ENCODE results near the gene B3GNT8. TPM values are rescaled to one million over a fixed set of nuclear protein-coding genes. Genes with fewer than 3 reads are reported as not detected.

Gene B3GNT8
- total RNA-seq, 1 donor from 2014 or later: 4.6 TPM

DNA sequence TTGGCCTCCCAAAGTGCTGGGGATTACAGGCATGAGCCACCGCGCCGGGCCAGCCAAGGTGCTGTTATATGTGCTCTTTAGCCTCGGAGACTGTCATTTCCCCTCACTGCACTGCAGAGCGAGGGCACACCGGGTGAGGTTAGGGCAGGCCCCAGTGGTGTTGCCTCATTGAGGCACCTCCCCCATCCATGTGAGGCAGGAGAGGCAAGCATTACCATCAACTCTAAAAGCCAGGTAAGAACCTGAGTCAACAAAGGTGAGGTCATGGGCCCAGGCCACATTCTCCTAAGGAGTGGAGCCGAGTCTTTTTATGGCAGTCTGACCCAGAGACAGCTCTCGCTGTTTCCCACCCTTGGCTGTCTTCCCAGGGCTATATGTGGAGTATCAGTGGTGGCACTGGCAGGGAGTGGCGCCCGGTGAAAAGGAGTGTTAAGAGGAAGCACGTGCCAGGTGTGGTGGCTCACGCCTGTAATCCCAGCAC, 10.9 kb downstream of the B3GNT8 start:
- H3K36me3 Mint-ChIP-seq (ENCODE audit: insufficient read depth): peaks cover 11% of the 10 kb centered on the region
- H3K4me1 Mint-ChIP-seq (ENCODE audit: low read depth): peaks cover 1% of the 10 kb centered on the region
- peak overlapping the region; percentile 80 for H3K27ac Mint-ChIP-seq
- H3K9me3 Mint-ChIP-seq (ENCODE audit: low read depth): no peaks in the 10 kb centered on the region
- H3K27me3 Mint-ChIP-seq: no peaks in the 10 kb centered on the region
- no peak for DNase-seq (ENCODE audit: low spot score, unreplicated experiment)
- no peak overlapping the region for H3K4me3 Mint-ChIP-seq (ENCODE audit: low read depth)
- TF ChIP-seq, protein P1, sequence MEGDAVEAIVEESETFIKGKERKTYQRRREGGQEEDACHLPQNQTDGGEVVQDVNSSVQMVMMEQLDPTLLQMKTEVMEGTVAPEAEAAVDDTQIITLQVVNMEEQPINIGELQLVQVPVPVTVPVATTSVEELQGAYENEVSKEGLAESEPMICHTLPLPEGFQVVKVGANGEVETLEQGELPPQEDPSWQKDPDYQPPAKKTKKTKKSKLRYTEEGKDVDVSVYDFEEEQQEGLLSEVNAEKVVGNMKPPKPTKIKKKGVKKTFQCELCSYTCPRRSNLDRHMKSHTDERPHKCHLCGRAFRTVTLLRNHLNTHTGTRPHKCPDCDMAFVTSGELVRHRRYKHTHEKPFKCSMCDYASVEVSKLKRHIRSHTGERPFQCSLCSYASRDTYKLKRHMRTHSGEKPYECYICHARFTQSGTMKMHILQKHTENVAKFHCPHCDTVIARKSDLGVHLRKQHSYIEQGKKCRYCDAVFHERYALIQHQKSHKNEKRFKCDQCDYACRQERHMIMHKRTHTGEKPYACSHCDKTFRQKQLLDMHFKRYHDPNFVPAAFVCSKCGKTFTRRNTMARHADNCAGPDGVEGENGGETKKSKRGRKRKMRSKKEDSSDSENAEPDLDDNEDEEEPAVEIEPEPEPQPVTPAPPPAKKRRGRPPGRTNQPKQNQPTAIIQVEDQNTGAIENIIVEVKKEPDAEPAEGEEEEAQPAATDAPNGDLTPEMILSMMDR (IDR thresholded peaks at IDR 0.05; ENCODE audit: unreplicated experiment): no peak

DNA sequence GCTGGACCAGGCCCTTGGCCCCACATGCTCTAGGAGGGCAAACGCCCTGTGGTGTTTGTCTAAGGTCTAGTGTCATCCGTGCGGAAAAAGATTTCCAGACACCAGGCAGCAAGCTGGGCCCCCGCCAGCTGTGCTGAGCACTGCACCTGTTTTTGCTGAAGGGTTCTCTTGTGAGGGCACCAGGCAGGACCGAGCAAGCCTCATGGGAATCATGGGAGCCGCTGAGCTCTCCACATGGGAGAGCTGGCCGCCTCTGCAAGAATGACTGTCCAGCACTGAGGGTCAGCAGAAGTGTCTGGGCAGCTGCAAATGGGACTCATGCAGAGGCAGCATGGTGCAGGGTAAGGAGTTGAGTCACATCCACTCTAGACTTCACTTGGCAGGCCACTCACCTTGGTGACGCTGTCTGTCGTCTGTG, 12.0 kb downstream of the B3GNT8 start:
- Mint-ChIP-seq H3K27ac (no peak overlapping the region), H3K4me3 (ENCODE audit: low read depth) (no peak overlapping the region), H3K9me3 (ENCODE audit: low read depth) (no peaks in the 10 kb centered on the region), H3K27me3 (no peaks in the 10 kb centered on the region), H3K4me1 (ENCODE audit: low read depth) (peaks cover 1% of the 10 kb centered on the region), H3K36me3 (ENCODE audit: insufficient read depth) (peaks cover 11% of the 10 kb centered on the region)
- DNase-seq (ENCODE audit: low spot score, unreplicated experiment): no peak
- TF ChIP-seq, protein P1 (IDR thresholded peaks at IDR 0.05; ENCODE audit: unreplicated experiment): no peak

DNA sequence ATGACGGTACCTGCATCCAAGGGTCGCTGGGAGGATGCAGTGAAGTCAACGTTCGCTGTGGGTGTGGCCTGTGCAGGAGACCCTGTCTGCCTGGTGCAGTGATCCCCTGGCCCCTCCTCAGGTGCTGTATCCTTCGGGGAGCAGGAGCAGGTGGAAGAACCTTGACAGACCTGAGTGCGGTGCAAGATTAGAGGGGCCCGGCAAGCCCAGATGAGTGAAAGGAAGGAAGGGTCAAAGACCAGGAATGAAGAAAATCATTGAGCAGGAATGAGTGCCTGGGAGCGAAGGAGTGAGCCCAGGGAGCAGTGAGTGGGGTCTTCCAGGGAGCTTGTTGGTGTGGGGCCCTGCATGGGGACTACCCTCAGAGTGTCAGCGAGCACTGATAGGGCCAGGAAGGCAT, 12.7 kb downstream of the B3GNT8 start:
- TF ChIP-seq, protein P1 (IDR thresholded peaks at IDR 0.05; ENCODE audit: unreplicated experiment): no peak
- H3K27me3 Mint-ChIP-seq: no peaks in the 10 kb centered on the region
- peaks cover 5% of the 10 kb centered on the region for H3K4me1 Mint-ChIP-seq (ENCODE audit: low read depth)
- no peaks in the 10 kb centered on the region for H3K9me3 Mint-ChIP-seq (ENCODE audit: low read depth)
- DNase-seq (ENCODE audit: low spot score, unreplicated experiment): no peak
- H3K36me3 Mint-ChIP-seq (ENCODE audit: insufficient read depth): peaks cover 11% of the 10 kb centered on the region
- peak overlapping the region; percentile 47 for H3K27ac Mint-ChIP-seq
- no peak overlapping the region for H3K4me3 Mint-ChIP-seq (ENCODE audit: low read depth)

DNA sequence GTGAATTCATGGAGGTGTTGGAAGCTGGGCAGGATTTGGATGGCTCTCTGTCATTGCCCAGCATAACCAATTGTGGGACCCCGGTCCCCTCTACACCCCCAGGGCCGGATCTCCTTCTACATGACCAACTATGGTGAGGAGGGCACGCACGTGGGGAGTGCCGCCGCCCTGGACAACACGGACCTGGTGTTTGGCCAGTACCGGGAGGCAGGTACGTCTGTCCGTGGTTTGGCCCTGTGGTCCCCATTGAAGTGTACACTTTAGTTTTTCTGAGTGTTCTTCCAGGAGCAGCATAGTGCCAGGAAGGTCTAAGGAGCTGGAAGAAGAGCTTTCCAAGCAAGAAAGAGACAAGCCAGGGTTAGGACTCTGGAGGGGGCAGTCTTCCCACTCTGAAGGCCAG, 13.2 kb downstream of the B3GNT8 start:
- no peak for DNase-seq (ENCODE audit: low spot score, unreplicated experiment)
- no peaks in the 10 kb centered on the region for H3K27me3 Mint-ChIP-seq
- H3K4me3 Mint-ChIP-seq (ENCODE audit: low read depth): no peak overlapping the region
- TF ChIP-seq, protein P1 (IDR thresholded peaks at IDR 0.05; ENCODE audit: unreplicated experiment): no peak
- peaks cover 8% of the 10 kb centered on the region for H3K36me3 Mint-ChIP-seq (ENCODE audit: insufficient read depth)
- H3K9me3 Mint-ChIP-seq (ENCODE audit: low read depth): no peaks in the 10 kb centered on the region
- peaks cover 10% of the 10 kb centered on the region for H3K4me1 Mint-ChIP-seq (ENCODE audit: low read depth)
- H3K27ac Mint-ChIP-seq: no peak overlapping the region

DNA sequence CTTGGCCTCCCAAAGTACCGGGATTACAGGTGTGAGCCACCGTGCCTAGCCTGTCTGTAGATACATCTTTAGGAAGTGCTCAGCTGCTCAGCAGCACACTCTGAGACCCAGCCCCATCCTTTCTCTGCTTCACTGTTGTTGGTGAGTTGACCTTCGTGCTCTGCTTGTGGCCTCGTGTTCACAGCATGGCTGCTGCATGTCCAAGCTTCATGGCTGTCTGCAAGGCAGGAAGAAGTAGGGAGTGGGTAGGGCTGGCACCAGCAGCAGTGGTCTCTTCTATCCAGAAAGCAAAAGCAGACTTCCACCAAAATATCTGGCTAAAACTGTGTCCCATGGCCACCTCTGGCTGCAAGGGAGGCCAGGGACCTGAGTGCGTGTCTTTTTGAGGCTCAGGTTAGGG, 14.2 kb downstream of the B3GNT8 start:
- H3K27ac Mint-ChIP-seq: no peak overlapping the region
- no peaks in the 10 kb centered on the region for H3K9me3 Mint-ChIP-seq (ENCODE audit: low read depth)
- DNase-seq (ENCODE audit: low spot score, unreplicated experiment): no peak
- no peaks in the 10 kb centered on the region for H3K27me3 Mint-ChIP-seq
- TF ChIP-seq, protein P1 (IDR thresholded peaks at IDR 0.05; ENCODE audit: unreplicated experiment): no peak
- no peak overlapping the region for H3K4me3 Mint-ChIP-seq (ENCODE audit: low read depth)
- H3K4me1 Mint-ChIP-seq (ENCODE audit: low read depth): peaks cover 12% of the 10 kb centered on the region
- H3K36me3 Mint-ChIP-seq (ENCODE audit: insufficient read depth): peaks cover 7% of the 10 kb centered on the region

Measured in progenitor cell of endocrine pancreas (in vitro differentiated cells).